Activated CD4-positive, alpha-beta T cell treated with anti-CD3 and anti-CD28 coated beads, Interleukin-2, amount 50 U/mL, for 1 hour (primary cell): Measurements from ENCODE around the gene CLMN.
A peak's percentile ranks its signal among the peaks of the same experiment; 100 is the strongest.
"Not testable (repeated sequence)": the region's sequence is repeated elsewhere in the genome, so short reads cannot be mapped to it uniquely, and the experiment has no call there.

Experiments used
- DNase-seq: peaks from one replicate; pipeline ENCODE4 v3.0.0-alpha.2; 2020

The CLMN gene

DNA sequence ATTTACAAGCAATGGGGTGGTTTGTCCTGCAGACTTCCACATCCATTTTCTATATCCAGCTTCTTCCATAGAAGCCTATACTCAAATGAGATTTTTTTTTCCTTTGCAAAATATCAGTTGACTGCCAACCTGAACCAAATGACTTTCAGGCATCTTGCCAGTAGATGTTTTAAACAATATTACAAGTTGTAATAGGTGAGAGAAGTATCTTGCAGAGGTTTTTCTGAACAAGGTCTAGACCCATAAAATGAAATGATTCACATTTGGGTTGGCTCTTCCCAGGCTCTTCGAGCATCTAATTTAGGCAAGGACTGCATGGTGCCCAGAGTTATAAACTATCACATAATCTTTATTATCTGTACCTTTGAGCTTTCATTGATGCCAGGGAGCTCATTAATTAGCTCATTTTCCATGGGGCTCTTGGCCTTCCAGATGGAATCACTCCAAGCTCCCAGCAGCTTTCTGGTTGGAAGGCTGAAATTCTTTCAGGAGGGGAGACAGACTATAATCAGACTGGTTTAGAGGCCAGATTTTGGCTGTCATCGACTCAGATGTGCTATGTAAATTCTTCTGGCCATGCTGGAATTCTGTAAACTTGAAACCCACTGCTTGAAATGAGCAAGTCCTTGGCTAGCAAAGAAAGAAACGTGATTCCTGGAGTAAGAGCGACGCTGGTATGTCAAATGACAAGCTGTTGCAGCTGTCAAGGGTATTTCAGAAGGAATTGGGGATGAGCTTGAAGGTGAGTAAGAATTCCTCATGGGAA lies 130.2 kb downstream of the CLMN start:
- no peak for DNase-seq

DNA sequence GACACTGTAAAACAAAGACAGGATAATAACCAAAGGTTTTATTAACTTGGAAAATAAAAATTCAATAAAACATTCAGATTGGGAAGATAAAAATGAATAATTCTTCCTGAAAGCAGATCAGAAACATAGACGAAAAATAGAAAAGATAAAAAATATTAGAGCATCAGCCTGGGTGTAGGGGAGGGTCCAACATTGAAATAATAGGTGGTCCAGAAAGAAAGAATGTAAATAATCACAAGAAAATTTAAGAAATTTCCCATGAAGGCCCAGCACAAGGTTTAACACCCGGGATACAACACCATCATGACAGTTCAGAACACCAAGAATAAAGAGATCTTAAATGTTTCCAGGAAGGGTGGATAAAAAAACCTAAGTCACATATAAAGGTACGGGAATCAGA lies 131.3 kb downstream of the CLMN start:
- no peak for DNase-seq

GRCh38 chr14:95185767-95186392 lies 133.8 kb downstream of the CLMN start:
- no peak for DNase-seq

DNA sequence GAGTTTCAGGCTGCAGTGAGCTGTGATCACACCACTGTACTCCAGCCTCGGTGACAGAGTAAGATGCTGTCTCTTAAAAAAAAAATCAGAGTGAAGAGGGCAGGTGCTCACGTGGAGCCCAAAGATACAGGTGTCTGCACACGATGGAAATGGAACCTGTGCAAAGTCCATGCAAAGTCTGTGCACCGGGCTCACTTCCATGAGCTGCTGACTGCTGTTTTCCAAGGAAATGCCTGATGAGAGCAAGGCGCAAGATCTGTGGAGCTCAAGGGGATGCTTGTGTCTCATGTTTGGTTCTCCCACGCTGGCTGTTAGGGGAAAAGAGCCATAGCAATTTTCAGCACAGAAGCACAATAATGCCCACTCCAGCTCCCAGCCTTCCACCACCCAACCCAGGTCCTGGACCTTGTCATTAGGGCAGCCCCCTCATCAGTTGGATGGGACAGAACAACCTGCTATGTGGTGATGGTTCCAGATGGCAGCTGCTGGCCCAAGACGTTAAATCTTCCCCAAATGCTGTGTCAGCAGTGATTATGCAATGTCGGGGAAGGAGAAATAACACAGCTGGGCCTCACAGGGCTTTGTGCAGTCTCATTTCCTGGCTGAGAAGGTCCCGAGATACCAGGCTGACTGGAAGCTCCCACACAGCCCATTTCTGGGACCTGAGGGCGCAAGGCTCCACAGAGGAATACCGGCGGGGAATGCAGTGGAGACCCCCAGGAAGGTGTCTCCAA lies 134.5 kb downstream of the CLMN start:
- DNase-seq = no peak

GRCh38 chr14:95184413-95184790 lies 135.3 kb downstream of the CLMN start:
- DNase-seq = no peak

DNA sequence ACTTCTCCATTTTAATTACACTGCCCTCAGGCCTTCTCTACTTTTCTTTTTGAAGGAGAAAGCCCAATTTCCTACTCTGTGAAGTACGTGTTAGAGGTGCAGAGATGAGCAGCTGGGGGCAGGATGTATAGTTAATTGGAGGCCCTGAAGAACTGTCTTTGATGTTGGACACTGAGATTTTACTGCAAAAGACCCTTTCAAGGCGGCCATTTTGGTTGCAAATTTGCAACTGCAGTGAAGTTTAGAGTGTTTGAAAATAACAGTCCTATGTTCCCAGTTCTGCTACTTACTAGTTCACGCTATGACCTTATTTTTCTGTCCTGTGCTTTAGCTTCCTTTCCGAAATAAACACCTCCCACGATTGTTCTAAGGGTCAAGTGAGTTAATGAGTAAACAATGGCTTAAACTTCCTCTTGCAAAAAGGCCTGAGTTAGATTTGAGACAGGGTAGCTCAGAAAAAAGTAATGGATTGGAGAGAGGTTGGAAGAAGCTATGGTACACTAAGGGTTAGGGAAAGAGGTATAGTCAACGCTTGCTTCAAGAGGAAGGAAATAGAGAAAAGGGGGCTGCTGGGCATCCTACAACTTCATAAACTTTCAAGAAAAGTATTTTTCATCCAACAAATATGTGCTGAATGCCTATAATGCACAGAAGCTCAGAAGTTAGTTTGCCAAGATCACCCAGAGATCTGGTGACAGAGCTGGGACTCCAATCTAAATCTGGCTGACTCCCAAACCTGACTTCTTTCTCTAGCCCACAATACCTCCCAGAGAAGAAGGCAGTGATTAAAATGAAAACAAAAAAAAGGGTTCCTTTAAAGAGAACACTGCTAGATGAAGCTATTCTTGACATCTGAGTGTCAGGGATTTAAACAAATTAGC lies 135.9 kb downstream of the CLMN start:
- no peak for DNase-seq

DNA sequence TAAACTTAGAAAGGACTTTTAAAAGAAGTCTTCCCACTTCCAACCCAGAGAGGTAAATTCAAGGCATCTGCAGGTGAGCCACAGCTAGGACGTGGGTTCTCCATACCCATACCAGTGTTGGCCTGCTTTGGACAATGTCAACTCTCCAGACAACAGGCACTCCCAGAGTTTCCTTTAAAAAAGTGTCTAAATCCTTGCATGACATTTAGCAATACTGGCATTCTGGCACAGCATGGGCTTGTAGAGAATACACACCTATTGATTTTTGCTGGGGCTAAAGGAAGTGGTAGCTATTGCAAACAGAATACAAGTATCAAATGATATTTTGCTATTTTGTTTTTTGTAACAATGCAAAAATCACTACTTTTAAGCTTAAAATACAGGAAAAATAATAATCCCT lies 136.6 kb downstream of the CLMN start:
- no peak for DNase-seq

DNA sequence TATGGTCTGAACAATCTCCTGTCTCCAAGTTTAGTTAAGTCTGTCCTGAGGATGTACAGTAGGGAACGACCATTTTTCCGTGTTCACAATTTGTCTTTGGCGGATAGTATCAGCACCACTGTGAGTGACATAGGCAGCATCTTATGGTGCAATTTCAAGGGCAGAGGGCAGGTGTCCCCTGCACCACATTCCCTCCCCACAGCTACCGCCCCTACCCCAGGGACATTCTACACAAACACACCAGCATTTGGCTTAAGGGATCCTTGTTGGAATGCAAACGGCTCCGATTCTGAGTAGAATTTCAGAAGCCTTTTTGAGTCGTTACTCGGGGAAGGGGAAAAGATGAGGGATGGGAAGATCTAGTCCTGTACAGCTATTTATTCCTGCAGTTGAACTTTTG lies 137.3 kb downstream of the CLMN start:
- DNase-seq = no peak

DNA sequence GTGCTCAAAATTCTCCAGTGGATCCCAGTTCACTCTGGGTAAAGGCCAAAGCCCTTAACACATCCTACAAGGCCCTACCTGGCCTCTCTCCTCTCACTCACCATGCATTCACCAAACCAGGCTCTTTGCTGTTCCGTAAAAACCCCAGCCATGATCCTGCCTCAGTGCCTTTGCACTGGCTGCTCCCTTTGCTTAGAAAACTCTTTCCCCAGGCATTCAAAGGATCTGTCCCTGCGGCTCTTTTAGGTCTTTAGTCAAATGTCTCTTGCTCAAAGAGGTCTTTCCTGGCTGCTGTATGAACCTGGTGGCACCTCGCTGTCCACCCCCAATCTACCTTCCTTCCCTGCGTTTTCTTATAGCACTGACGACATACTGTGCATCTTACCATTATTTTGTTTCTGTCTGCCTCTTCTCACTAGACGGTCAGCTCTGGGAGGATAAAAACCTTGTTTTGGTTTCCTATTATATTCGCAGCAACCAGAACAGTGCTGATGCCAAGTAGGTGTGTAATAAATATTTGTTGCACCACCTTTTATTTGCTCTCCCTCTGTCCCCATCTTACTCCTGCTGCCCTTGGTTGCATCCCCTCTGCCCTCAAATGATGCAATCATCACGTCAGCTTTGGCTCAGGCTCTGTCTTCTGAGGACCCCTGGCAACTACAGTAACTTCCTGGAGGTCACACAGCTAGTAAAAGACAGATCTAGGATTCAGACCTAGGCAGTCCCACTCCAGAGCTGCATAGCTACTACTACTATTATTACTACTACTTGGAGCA lies 138.6 kb downstream of the CLMN start:
- no peak for DNase-seq

GRCh38 chr14:95175670-95176069 lies 144.0 kb downstream of the CLMN start:
- not testable (repeated sequence) for DNase-seq

- DNase-seq = no peak
Observed at GRCh38 chr14:95174184-95174792, 145.4 kb downstream of the CLMN start.

- no peak for DNase-seq
Observed at GRCh38 chr14:95173518-95173917, 146.2 kb downstream of the CLMN start.

GRCh38 chr14:95167177-95167576 lies 152.5 kb downstream of the CLMN start:
- DNase-seq = no peak

- no peak for DNase-seq
Observed at GRCh38 chr14:95165517-95165916, 154.2 kb downstream of the CLMN start.

DNA sequence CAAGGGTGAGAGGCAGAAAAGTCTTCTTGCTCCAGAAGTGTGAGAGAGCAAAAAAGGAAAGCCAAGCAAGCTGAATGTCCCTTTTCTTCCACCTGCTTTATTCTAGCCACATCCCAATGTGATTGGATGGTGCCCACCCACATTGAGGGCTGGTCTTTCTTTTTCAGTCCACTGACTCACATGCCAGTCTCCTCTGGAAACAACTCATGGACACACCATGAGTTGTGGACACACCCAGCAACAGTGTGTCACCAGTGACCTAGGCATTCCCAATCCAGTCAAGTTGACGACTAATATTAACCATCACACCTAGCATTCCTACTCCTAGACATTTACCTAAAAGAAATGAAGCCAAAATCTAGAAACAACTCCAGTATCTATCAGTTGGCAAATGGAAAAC lies 155.2 kb downstream of the CLMN start:
- no peak for DNase-seq

GRCh38 chr14:95163666-95164065 lies 156.0 kb downstream of the CLMN start:
- no peak for DNase-seq

DNA sequence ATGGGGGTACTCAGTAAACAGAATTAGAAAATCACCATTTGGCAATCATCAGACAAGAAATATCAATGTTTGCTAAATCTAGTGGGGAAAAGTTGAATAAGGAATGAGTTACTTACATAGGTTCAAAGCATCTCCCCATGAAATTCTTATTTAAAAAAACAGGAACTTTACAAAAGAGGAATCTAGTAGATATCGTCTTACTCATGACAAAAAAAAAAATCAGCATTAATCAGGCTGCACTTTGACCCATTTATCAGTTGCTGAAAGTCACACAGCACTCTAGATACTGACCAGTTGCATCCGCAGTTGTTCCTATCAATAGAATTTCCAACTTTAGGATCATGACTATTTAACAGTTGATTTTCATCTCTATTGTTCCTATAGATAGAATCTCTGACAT lies 156.6 kb downstream of the CLMN start:
- DNase-seq = no peak

DNA sequence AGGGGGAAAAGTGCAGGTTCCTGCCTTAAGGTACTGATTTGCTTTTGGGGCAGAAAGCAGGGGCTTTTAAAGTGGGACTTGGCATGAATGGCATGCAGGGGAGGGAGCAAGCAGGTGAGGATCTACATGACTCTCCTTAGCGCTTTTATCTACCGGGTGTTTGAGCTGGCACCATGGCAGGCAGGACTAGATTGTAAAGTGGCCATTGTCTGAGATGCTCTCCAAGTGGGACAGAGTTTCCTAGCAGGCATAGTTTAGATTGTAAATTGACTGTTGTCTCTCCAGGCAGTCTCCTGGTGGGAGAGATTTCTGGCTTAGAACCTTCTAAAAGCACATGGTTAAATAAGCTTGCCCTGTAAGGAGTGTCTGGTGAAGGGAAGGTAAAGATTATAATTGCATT lies 157.1 kb downstream of the CLMN start:
- DNase-seq = no peak

GRCh38 chr14:95157327-95158189 lies 162.2 kb downstream of the CLMN start, which contains the start of gene DICER1:
DICER1 (minus strand) TSS chr14:95157529; CDS start chr14:95133458, 24,071 bp downstream.
- peak; percentile 94 for DNase-seq

GRCh38 chr14:95157048-95157326 lies 162.7 kb downstream of the CLMN start:
- no peak for DNase-seq
